ENCODE results near the gene ZNF800. TPM values are rescaled to one million over a fixed set of nuclear protein-coding genes. Genes with fewer than 3 reads are reported as not detected.

Gene ZNF800
- total and polyA plus RNA-seq, 2 donors (not counting 1 experiment from before 2014, with no cell fraction given) = 22.6 to 62.9 TPM

DNA sequence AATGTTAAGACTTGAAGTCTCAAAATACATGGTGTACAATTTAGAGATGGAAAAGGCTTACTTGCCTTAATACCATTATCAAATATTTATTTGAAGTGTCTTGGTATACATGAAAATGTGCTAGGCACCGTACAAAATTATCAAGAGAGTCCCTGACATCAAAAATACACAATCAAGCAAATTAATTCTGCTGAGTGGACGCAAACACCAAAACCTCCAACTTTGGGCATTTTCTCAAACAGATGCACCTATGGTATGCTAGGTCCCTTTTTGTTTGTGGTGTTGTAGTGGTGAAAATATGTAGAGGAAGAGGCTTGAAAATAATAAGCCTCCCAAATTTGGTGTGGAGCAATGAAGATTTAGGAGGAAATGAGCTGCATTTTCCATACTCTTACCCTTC is 24.8 kb downstream of the ZNF800 start:
- ATAC-seq (ENCODE audit: low read depth) = no peak
- no peaks in the 10 kb centered on the region for H3K4me1 ChIP-seq (ENCODE audit: control insufficient read depth in 2 of 2, insufficient read depth in 2 of 2, low read length in 2 of 2)
- WGBS (ENCODE audit: insufficient coverage) = no CpG with 5 or more reads among the region's 2 CpGs
- peaks cover 34% of the 10 kb centered on the region for H4K20me1 ChIP-seq (ENCODE audit: control insufficient read depth, insufficient read depth, low read length, poor library complexity, severe bottlenecking)
- no peaks in the 10 kb centered on the region for H3K9me3 ChIP-seq (ENCODE audit: control extremely low read depth in 1 of 3, control insufficient read depth in 2 of 3, insufficient read depth in 1 of 3, low read length in 2 of 3)
- no peak for TF ChIP-seq CTCF (IDR thresholded peaks at IDR 0.05)
- no peak for TF ChIP-seq EZH2 (IDR thresholded peaks at IDR 0.05; ENCODE audit: borderline replicate concordance, insufficient read depth, low read depth, low read length, poor library complexity, severe bottlenecking)
- H3K27ac Mint-ChIP-seq = no peak overlapping the region
- H3K4me1 Mint-ChIP-seq = peaks cover 7% of the 10 kb centered on the region
- H3K4me3 ChIP-seq (ENCODE audit: control extremely low read depth in 1 of 5, extremely low read depth in 1 of 5, insufficient read depth in 1 of 5, low read depth in 2 of 5, low read length in 4 of 5) = no peak overlapping the region
- H3K27me3 ChIP-seq (replicated peaks in 1 of 4; ENCODE audit: control extremely low read depth in 1 of 4, control insufficient read depth in 3 of 4, insufficient read depth in 4 of 4, low read length in 3 of 4) = no peaks in the 10 kb centered on the region
- CTCF ChIA-PET = interaction anchor here (1.1 to 2.1 kb wide), 2 partner anchors 19 to 80 kb away, joined by 4 to 10 read pairs; no protein-coding TSS in a partner anchor
- H3K9ac ChIP-seq (ENCODE audit: low read length) = no peak overlapping the region
- POLR2A ChIA-PET = no interaction called here
- no peak overlapping the region for H3K4me2 ChIP-seq (replicated peaks; ENCODE audit: low read depth, low read length, poor library complexity, severe bottlenecking)
- no peaks in the 10 kb centered on the region for H3K9me3 Mint-ChIP-seq (ENCODE audit: insufficient read depth)
- peaks cover 21% of the 10 kb centered on the region for H3K79me2 ChIP-seq (ENCODE audit: control insufficient read depth, insufficient read depth, low read length)
- intact Hi-C loops (cut with micrococcal nuclease) = no loop called here
- H2AFZ ChIP-seq (ENCODE audit: insufficient read depth, low read depth, low read length, poor library complexity, severe bottlenecking) = no peak overlapping the region
- no peaks in the 10 kb centered on the region for H3K27me3 Mint-ChIP-seq
- peaks cover 3 to 32% of the 10 kb centered on the region in 2 experiments for H3K36me3 ChIP-seq (replicated peaks in 1 of 2; ENCODE audit: control extremely low read depth in 1 of 2, control insufficient read depth in 1 of 2, extremely low read depth in 1 of 2, insufficient read depth in 2 of 2, low read length in 1 of 2)
- H3K4me3 Mint-ChIP-seq = no peak overlapping the region
- H3K27ac ChIP-seq (ENCODE audit: low read length in 2 of 2) = no peak overlapping the region
- DNase-seq = no peak

- no peak overlapping the region for H3K4me3 Mint-ChIP-seq
- CTCF ChIA-PET = interaction anchor here (2.1 kb wide), 1 partner anchor 81 kb away, joined by 10 read pairs; no protein-coding TSS in a partner anchor
- no peaks in the 10 kb centered on the region for H3K27me3 ChIP-seq (replicated peaks in 1 of 4; ENCODE audit: control extremely low read depth in 1 of 4, control insufficient read depth in 3 of 4, insufficient read depth in 4 of 4, low read length in 3 of 4)
- no peaks in the 10 kb centered on the region for H3K4me1 ChIP-seq (ENCODE audit: control insufficient read depth in 2 of 2, insufficient read depth in 2 of 2, low read length in 2 of 2)
- 95% methylated on average over 2 of the region's 2 CpGs for WGBS (ENCODE audit: insufficient coverage)
- peaks cover 37% of the 10 kb centered on the region for H4K20me1 ChIP-seq (ENCODE audit: control insufficient read depth, insufficient read depth, low read length, poor library complexity, severe bottlenecking)
- DNase-seq (no peak), ATAC-seq (ENCODE audit: low read depth) (no peak)
- H3K27me3 Mint-ChIP-seq = no peaks in the 10 kb centered on the region
- H3K9ac ChIP-seq (ENCODE audit: low read length) = no peak overlapping the region
- no peak for TF ChIP-seq EZH2 (IDR thresholded peaks at IDR 0.05; ENCODE audit: borderline replicate concordance, insufficient read depth, low read depth, low read length, poor library complexity, severe bottlenecking)
- TF ChIP-seq CTCF (IDR thresholded peaks at IDR 0.05) = no peak
- no peak overlapping the region for H2AFZ ChIP-seq (ENCODE audit: insufficient read depth, low read depth, low read length, poor library complexity, severe bottlenecking)
- no peak overlapping the region for H3K27ac ChIP-seq (ENCODE audit: low read length in 2 of 2)
- H3K4me1 Mint-ChIP-seq = peaks cover 7% of the 10 kb centered on the region
- peaks cover 6 to 37% of the 10 kb centered on the region in 2 experiments for H3K36me3 ChIP-seq (replicated peaks in 1 of 2; ENCODE audit: control extremely low read depth in 1 of 2, control insufficient read depth in 1 of 2, extremely low read depth in 1 of 2, insufficient read depth in 2 of 2, low read length in 1 of 2)
- POLR2A ChIA-PET = no interaction called here
- no peaks in the 10 kb centered on the region for H3K9me3 Mint-ChIP-seq (ENCODE audit: insufficient read depth)
- H3K79me2 ChIP-seq (ENCODE audit: control insufficient read depth, insufficient read depth, low read length) = peaks cover 18% of the 10 kb centered on the region
- peak overlapping the region; percentile 42 for H3K27ac Mint-ChIP-seq
- H3K9me3 ChIP-seq (ENCODE audit: control extremely low read depth in 1 of 3, control insufficient read depth in 2 of 3, insufficient read depth in 1 of 3, low read length in 2 of 3) = no peaks in the 10 kb centered on the region
- intact Hi-C loops (cut with micrococcal nuclease) = no loop called here
- H3K4me2 ChIP-seq (replicated peaks; ENCODE audit: low read depth, low read length, poor library complexity, severe bottlenecking) = no peak overlapping the region
- no peak overlapping the region for H3K4me3 ChIP-seq (ENCODE audit: control extremely low read depth in 1 of 5, extremely low read depth in 1 of 5, insufficient read depth in 1 of 5, low read depth in 2 of 5, low read length in 4 of 5)
Measured at GRCh38 chr7:127366680-127367079, 25.8 kb downstream of the ZNF800 start.

Data from B cell (primary cell).